GM21390 (cell line): ENCODE measurements around the gene CLRN1.
"Not testable (repeated sequence)": the region's sequence is repeated elsewhere in the genome, so short reads cannot be mapped to it uniquely, and the experiment has no call there.

ENCODE experiments used
- ATAC-seq: cut with Tn5 transposase; IDR thresholded peaks from one replicate; pipeline ENCODE4 v1.9.1; 2021; ENCODE audit not compliant: unreplicated experiment

The CLRN1 gene

GRCh38 chr3:150972366-150973071 is at the start of gene CLRN1:
Gene CLRN1 (minus strand): TSS chr3:150972727. CDS start chr3:150972708, 19 bp downstream.
- ATAC-seq, result no peak

DNA sequence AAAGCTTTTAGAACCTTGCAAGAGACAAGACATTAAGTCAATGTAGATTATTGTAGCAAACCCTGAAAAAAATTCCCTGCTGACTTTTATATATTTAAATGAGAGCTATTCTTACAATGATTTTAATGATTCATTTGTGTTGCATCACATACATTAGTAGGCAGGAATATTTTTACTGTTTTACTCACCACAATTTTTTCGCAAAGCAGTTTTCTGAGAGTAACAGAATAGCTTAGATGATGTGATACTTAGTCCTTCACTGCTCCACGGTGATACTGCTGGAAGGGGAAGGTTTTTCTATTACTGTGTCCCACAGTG is 43.9 kb upstream of the CLRN1 start:
- no peak for ATAC-seq

GRCh38 chr3:151015767-151016477 is 43.4 kb upstream of the CLRN1 start:
- no peak for ATAC-seq

- no peak for ATAC-seq
Observed at GRCh38 chr3:151015181-151015580, 42.7 kb upstream of the CLRN1 start.

DNA sequence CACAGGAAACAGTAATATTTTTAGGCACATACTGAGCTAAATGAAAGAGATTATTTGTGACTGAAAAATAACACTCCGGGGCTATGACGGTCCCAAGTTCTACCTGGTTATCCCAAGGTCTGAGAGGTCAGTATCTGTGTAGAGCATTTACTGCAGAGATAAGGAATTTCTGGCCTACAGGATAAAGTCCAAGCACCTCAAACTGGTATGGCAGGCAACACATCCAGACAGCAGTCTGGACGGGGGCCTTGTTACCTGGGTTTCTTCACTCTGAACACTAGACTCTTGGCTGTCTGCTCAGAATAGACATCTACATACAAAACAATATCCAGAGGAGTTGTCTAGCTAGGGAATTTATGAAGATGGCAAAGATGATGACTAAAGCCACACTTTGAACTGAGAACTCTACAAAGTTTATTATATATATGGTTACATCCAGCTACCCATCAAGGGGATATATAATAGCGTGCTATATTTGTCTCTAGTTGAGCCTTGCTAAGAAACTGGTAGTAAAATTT is 42.0 kb upstream of the CLRN1 start:
- no peak for ATAC-seq

DNA sequence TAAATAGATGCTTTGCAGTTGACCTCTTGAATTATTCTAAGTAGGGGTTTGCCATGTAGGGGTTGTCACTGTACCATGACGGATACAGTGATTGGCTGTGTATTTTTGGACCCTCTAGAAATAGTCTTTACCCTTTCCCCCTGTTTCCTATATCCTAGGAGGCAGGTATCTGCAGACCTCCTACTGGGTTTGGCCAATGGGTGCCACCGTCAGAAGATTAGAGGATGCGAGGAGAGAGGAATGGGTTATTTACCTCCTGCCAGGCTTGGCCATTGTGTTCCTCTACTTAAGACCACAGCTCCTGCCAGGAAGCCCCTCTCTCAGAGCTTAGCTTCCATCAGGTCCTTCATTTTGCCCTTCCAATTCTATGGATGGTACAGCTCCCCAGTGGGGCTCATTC is 40.2 kb upstream of the CLRN1 start:
- ATAC-seq, result no peak

DNA sequence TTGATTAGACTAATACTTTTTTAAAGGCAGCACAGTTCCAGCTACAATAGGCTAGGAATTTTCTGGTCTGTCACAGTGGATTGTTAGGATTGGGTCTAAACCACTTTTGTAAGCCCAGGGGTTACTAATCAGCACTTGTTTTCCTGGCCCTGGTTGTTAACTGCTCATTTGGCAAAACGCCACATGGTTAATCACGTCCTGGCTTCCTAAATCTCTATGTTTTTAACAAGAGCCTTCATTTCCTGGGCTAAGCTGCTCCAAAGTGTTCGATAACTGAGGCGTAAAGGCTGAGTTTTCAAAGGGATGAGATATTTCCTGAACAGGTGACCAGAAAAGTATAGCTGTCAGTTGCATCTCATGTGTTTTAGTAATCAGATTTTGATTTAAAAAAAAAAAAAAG is 38.9 kb upstream of the CLRN1 start:
- no peak for ATAC-seq

DNA sequence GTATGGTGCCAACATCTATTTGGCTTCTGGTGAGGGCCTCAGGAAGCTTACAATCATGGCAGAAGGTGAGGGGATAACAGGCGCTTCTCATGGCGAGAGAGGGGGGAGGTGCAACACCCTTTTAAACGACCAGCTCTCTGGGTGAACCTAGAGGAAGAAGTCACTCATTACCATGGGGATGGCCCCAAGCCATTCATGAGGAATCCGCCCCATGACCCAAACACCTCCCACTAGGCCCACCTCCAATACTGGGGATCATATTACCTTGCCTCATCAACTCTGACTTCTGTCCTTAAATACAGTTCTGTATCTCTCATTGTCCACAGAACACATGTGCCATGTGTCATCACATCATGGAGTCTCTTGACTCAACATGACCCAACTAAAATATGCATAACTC is 37.5 kb upstream of the CLRN1 start:
- no peak for ATAC-seq

GRCh38 chr3:151009430-151009829 is 36.9 kb upstream of the CLRN1 start:
- ATAC-seq, result no peak

GRCh38 chr3:151008699-151009098 is 36.2 kb upstream of the CLRN1 start:
- no peak for ATAC-seq

DNA sequence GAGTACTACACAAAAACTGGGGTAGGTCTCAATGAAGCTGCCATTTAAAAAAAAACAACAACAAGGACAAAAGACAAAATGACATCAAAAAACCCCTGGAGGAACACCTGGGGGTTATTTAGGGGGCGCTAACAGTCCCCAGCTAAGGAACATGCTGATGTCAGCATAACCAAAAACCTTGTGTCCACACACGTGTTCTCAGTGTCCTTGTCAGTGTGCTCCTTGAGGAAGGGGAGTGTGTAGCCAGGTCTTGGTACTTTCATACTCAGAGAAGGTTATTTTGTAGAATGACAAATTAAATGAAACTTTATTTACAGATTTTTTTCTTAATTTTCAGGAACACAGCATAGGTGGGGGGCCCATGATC is 31.2 kb upstream of the CLRN1 start:
- ATAC-seq, result no peak

DNA sequence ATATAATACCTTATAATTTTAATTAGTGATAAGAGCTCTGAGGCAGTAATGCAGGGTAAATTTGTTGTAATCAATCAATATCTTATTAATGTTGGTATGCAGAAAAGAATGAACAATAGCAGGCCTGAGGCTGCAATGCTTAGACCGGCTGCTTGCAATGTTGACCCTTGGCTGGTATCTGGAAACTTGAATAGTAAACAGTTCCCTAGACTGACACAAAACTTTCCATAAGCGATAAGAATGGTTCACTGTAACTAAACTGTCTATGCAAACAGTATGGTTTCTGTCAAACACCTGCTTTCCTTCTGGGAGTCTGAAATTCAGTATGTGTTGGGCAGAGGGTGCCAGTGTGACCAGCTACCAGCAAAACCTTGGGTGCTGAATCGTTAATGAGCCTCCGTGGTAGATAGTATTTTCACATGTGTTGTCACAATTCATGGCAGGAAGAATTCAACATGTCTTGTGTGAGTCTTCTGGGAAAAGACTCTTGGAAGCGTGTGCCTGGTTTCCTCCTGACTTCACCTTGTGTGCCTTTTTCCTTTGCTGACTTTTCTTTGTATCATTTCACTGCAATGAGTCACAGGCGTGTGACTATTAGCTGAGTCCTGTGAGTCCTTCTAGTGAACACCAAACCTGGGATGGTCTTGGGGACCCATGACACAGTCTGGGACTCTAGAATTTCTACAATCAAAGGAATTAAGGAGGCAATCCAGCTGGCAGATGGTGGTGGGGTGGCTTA is 30.7 kb upstream of the CLRN1 start:
- no peak for ATAC-seq

DNA sequence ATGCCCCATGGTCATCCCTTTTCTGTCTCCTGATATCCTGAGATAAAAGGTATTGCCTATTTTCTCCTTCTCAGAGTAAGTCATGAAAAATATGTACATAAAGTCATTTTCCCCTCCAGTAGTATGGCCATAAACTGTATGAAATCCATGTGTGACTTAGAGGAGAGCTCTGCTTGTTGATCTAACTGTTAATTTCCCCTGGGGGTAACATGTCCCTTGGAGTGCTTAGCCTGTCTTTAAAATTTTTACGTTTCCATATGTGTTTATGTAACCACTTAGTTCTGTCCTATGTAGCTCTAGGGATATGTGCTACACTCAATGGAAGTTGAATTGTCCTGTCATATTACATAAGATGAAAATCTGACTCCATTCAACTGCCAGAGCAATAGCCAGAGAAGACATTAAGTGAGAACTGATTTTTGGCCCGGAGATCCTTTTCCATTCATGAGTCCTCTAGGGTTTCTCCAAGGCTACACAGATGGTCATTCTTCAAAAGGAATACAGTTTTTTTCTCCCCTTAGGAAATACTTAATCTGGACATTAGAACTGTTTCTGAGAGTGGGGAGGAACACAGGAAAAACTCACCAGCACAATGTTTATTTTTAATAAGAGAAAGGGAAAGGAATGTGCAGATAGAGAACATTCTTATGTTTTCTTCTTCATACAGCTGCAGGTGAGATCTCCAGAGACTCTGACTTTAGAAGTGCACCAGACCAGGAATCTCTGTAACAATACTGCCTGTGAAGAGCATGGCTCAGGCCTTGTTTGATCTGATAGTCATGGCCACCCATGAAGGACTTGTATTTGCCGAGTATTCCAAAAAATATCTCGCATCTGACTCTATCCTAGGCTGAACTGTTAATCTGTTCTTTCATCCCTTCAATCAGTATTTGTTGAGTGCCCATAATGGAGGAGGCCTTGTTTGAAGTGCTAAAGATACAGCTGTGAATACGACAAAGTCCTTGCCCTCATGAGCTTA is 29.8 kb upstream of the CLRN1 start:
- ATAC-seq, result no peak

DNA sequence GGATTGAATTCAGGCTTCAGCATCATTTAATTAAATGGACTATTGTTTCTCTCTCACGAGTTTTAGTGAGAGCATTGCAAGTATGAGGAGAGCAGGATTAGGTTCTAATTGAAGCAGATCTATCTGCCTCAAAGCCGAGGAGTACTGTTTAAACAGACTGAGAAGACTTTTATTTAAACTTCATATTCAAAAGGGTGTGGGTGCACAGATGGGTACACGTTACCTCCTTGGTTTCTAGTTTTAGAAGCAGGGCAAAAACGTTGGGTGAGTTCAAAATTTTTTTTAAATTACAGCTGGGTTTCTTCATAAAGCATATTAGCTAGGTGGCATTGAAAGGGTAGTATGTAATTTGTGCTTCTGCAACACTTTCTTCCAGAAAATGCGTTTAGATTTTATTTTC is 26.5 kb upstream of the CLRN1 start:
- ATAC-seq, result no peak

GRCh38 chr3:150996731-150997130 is 24.2 kb upstream of the CLRN1 start:
- ATAC-seq, result no peak

- no peak for ATAC-seq
Observed at GRCh38 chr3:150995510-150995909, 23.0 kb upstream of the CLRN1 start.

- no peak for ATAC-seq
Observed at GRCh38 chr3:150989208-150989607, 16.7 kb upstream of the CLRN1 start.

DNA sequence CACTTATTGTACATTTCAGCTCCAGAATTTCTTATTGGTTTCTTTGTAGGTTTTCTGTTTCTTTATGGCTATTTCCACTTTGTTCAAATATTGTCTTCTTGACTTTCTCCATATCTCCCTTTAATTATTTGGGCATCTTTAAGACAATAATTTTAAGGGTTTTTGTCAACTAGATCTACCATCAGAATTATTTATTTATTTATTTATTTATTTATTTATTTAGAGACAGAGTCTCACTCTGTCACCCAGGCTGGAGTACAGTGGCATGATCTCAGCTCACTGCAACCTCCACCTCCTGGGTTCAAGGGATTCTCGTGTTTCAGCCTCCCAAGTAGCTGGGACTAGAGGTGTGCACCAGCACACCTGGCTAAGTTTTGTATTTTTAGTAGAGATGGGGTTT is 15.9 kb upstream of the CLRN1 start:
- ATAC-seq, result not testable (repeated sequence)

- ATAC-seq, result no peak
Observed at GRCh38 chr3:150985711-150986110, 13.2 kb upstream of the CLRN1 start.

GRCh38 chr3:150984066-150984465 is 11.5 kb upstream of the CLRN1 start:
- ATAC-seq, result no peak
